HCT116 (cell line): ENCODE data around the gene NCAN. TPM values are rescaled to one million over a fixed set of nuclear protein-coding genes. Genes with fewer than 3 reads are reported as not detected.

ENCODE experiments used
- ATAC-seq: fragments of 200-7000 bp; cut with Tn5 transposase; 2 replicates; pipeline ENCODE4 v1.9.1; 2020; ENCODE audit warnings: mild to moderate bottlenecking, moderate library complexity
- BruUV-seq: library from RNA; stranded (reverse); fragments of 400-500 nt; replicated peaks from 2 replicates; lab custom pipeline; 2021; lab: Mats Ljungman, UMichigan
- CTCF ChIA-PET: fragments of 300-600 bp; sonication (Branson Sonifier 250); formaldehyde crosslinking; loops from one replicate; lab custom pipeline; 2021; ENCODE audit warnings: antibody characterized with exemption; lab: Charles Lee
- POLR2A ChIA-PET: fragments of 300-600, 350-600 bp; sonication (Branson Sonifier 250); formaldehyde crosslinking; loops from one replicate; lab custom pipeline; 2021; ENCODE audit warnings: antibody characterized with exemption; lab: Charles Lee
- RAD21 ChIA-PET, 2 experiments: fragments of 300-600 bp; sonication (Branson Sonifier 250); formaldehyde crosslinking; loops; one replicate each; lab custom pipeline; 2023; ENCODE audit warnings: low total read pairs in 2 of 2; ENCODE audit not compliant: uncharacterized antibody in 2 of 2, unreplicated experiment in 2 of 2, low non-redundant PET in 1 of 2; lab: Charles Lee
- DNase-seq: peaks from one replicate; pipeline ENCODE4 v3.0.0-alpha.2; 2010; ENCODE audit warnings: low read depth, low spot score
- H2AFZ ChIP-seq: fragments of 200-600 bp; shearing (Covaris generic), sonication (generic); 2 replicates; pipeline ENCODE4 v1.6.1; 2017; ENCODE audit warnings: low read depth, mixed run types, mixed read lengths, antibody characterized with exemption, low read length; ENCODE audit not compliant: poor library complexity, severe bottlenecking
- H3K27ac ChIP-seq: 2 replicates; pipeline ENCODE4 v1.5.1; 2012; ENCODE audit warnings: low read depth, low read length
- H3K27me3 ChIP-seq: fragments of 200-600 bp; sonication (generic); 2 replicates; pipeline ENCODE4 v1.6.1; 2016; ENCODE audit warnings: mixed run types, low read length, mixed read lengths; ENCODE audit not compliant: insufficient read depth
- H3K36me3 ChIP-seq, 2 experiments: fragments of 200-500 bp in 1 of 2; fragments of 200-600 bp in 1 of 2; sonication (Bioruptor generic) in 1 of 2; sonication (generic) in 1 of 2; 2 replicates each; pipeline versions ENCODE4 v1.5.1 to v1.6.1; 2014 to 2016; ENCODE audit warnings: low read length in 2 of 2, inconsistent platforms in 1 of 2, mixed read lengths in 1 of 2, mixed run types in 1 of 2; ENCODE audit not compliant: insufficient read depth in 2 of 2, control insufficient read depth in 1 of 2
- H3K4me1 ChIP-seq, 2 experiments: fragments of 200-600 bp in 1 of 2; sonication (generic) in 1 of 2; 2 replicates each; pipeline versions ENCODE4 v1.5.1 to v1.6.1; 2012 to 2017; ENCODE audit warnings: low read length in 2 of 2, inconsistent platforms in 1 of 2, mild to moderate bottlenecking in 1 of 2, mixed read lengths in 1 of 2, mixed run types in 1 of 2, moderate library complexity in 1 of 2; ENCODE audit not compliant: insufficient read depth in 2 of 2, control insufficient read depth in 1 of 2
- H3K4me2 ChIP-seq: fragments of 200-600 bp; sonication (generic); 2 replicates; pipeline ENCODE4 v1.6.1; 2017; ENCODE audit warnings: mixed run types, low read length, mixed read lengths
- H3K4me3 ChIP-seq, 2 experiments: fragments of 200-600 bp in 1 of 2; sonication (generic) in 1 of 2; replicated peaks in 1 of 2; 2 replicates each; pipeline ENCODE4 v1.5.1; 2011 to 2016; ENCODE audit warnings: low read length in 2 of 2, control low read depth in 1 of 2, low read depth in 1 of 2, mild to moderate bottlenecking in 1 of 2, mixed read lengths in 1 of 2, mixed run types in 1 of 2
- H3K79me2 ChIP-seq: fragments of 200-600 bp; sonication (generic); 2 replicates; pipeline ENCODE4 v1.6.1; 2017; ENCODE audit warnings: mild to moderate bottlenecking, mixed run types, low read length, moderate library complexity, mixed read lengths; ENCODE audit not compliant: insufficient read depth
- H3K9ac ChIP-seq: fragments of 200-600 bp; sonication (generic); 2 replicates; pipeline ENCODE4 v1.6.1; 2016; ENCODE audit warnings: low read length, mixed read lengths
- H3K9me2 ChIP-seq: fragments of 200-600 bp; sonication (generic), shearing (Covaris generic); 2 replicates; pipeline ENCODE4 v1.6.1; 2017; ENCODE audit warnings: mixed run types, mild to moderate bottlenecking, moderate library complexity; ENCODE audit not compliant: insufficient read depth
- H3K9me3 ChIP-seq, 2 experiments: fragments of 200-500 bp in 1 of 2; fragments of 200-600 bp in 1 of 2; sonication (Bioruptor generic) in 1 of 2; sonication (generic) in 1 of 2; 2 replicates each; pipeline ENCODE4 v1.6.1; 2014 to 2017; ENCODE audit warnings: low read length in 2 of 2, mixed read lengths in 2 of 2, inconsistent platforms in 1 of 2, low read depth in 1 of 2, mild to moderate bottlenecking in 1 of 2, mixed run types in 1 of 2, moderate library complexity in 1 of 2; ENCODE audit not compliant: control insufficient read depth in 1 of 2, insufficient read depth in 1 of 2
- H4K20me1 ChIP-seq: fragments of 200-600 bp; sonication (generic), shearing (Covaris generic); 2 replicates; pipeline ENCODE4 v1.6.1; 2017; ENCODE audit warnings: mixed run types, mild to moderate bottlenecking, moderate library complexity; ENCODE audit not compliant: insufficient read depth
- CBX3 ChIP-seq: IDR thresholded peaks from 2 replicates; pipeline ENCODE4 v1.6.1; 2012; ENCODE audit warnings: low read depth
- CEBPB ChIP-seq: IDR thresholded peaks from 2 replicates; pipeline ENCODE4 v1.6.1; 2012; ENCODE audit warnings: low read depth
- ELF1 ChIP-seq: IDR thresholded peaks from 2 replicates; pipeline ENCODE4 v1.6.1; 2012; ENCODE audit warnings: low read depth, borderline replicate concordance
- EZH2 ChIP-seq: fragments of 200-600 bp; sonication (generic); IDR thresholded peaks from 2 replicates; pipeline ENCODE4 v1.6.1; 2017; ENCODE audit warnings: antibody characterized with exemption, mixed run types
- EZH2phosphoT487 ChIP-seq: fragments of 200-600 bp; IDR thresholded peaks from 2 replicates; pipeline ENCODE4 v1.6.1; 2018; ENCODE audit warnings: antibody characterized with exemption, borderline replicate concordance
- FOSL1 ChIP-seq: IDR thresholded peaks from 2 replicates; pipeline ENCODE4 v1.6.1; 2012; ENCODE audit warnings: low read depth
- JUND ChIP-seq: IDR thresholded peaks from 2 replicates; pipeline ENCODE4 v1.6.1; 2012
- POLR2A ChIP-seq: IDR thresholded peaks from 2 replicates; pipeline ENCODE4 v1.7.0; 2011; ENCODE audit warnings: borderline replicate concordance; ENCODE audit not compliant: insufficient read depth, insufficient read length; ENCODE audit errors: extremely low read depth
- POLR2AphosphoS5 ChIP-seq: IDR thresholded peaks from 2 replicates; pipeline ENCODE4 v1.6.1; 2011; ENCODE audit warnings: mild to moderate bottlenecking, low read depth, low read length, moderate library complexity
- RAD21 ChIP-seq: IDR thresholded peaks from 2 replicates; pipeline ENCODE4 v1.6.1; 2012; ENCODE audit warnings: low read depth, mild to moderate bottlenecking
- SIN3A ChIP-seq: IDR thresholded peaks from 2 replicates; pipeline ENCODE4 v1.6.1; 2012; ENCODE audit warnings: low read depth
- SP1 ChIP-seq: IDR thresholded peaks from 2 replicates; pipeline ENCODE4 v1.6.1; 2012; ENCODE audit warnings: low read depth
- SRF ChIP-seq: IDR thresholded peaks from 2 replicates; pipeline ENCODE4 v1.6.1; 2012; ENCODE audit warnings: low read depth
- TCF7L2 ChIP-seq: IDR thresholded peaks from 2 replicates; pipeline ENCODE4 v1.7.0; 2011; ENCODE audit warnings: borderline replicate concordance, inconsistent platforms; ENCODE audit not compliant: insufficient read depth, insufficient read length; ENCODE audit errors: extremely low read depth
- ZBTB33 ChIP-seq: IDR thresholded peaks from 2 replicates; pipeline ENCODE4 v1.6.1; 2011; ENCODE audit warnings: mild to moderate bottlenecking, low read length, moderate library complexity; ENCODE audit not compliant: insufficient replicate concordance; ENCODE audit errors: extremely low read depth
- intact Hi-C: fragments of 100-400 bp; cut with micrococcal nuclease; formaldehyde crosslinking; loops from 2 replicates; pipeline ENCODE4 v1.10.0; 2022
- total RNA-seq: library from RNA; stranded (reverse); gene quantifications from one replicate; pipeline ENCODE4 v1.2.1, GENCODE V29; 2021; ENCODE audit not compliant: unreplicated experiment
- TF ChIP-seq, protein P1 (sequence below): IDR thresholded peaks from 2 replicates; pipeline ENCODE4 v1.6.1; 2012
- TF ChIP-seq, protein P2 (sequence below): IDR thresholded peaks from 2 replicates; pipeline ENCODE4 v1.6.1; 2012; ENCODE audit warnings: low read depth
- TF ChIP-seq, protein P3 (sequence below), 3 experiments: fragments of 200-600 bp in 1 of 3; sonication (generic) in 1 of 3; IDR thresholded peaks in 2 of 3; conservative IDR thresholded peaks in 1 of 3; 2 replicates each; pipeline ENCODE4 v1.5.1; 2012 to 2017; ENCODE audit warnings: low read depth in 2 of 3, low read length in 2 of 3, antibody characterized with exemption in 1 of 3, borderline replicate concordance in 1 of 3, control low read depth in 1 of 3, mild to moderate bottlenecking in 1 of 3, mixed read lengths in 1 of 3, mixed run types in 1 of 3, moderate library complexity in 1 of 3; ENCODE audit not compliant: insufficient read depth in 1 of 3
- TF ChIP-seq, protein P4 (sequence below): IDR thresholded peaks from 2 replicates; pipeline ENCODE4 v1.6.1; 2012

NCAN gene
- total RNA-seq, 1 experiment from 2014 or later, result 0.07 TPM

- CTCF ChIA-PET, result no interaction called here
- BruUV-seq, result no TSS peak
Measured at GRCh38 chr19:19206938-19207337, 4.8 kb upstream of the NCAN start.

More at GRCh38 chr19:19206938-19207337, 4.8 kb upstream of the NCAN start:
- H2AFZ ChIP-seq, result no peak overlapping the region
- H3K27ac ChIP-seq, result no peak overlapping the region
- POLR2A ChIA-PET, result no interaction called here
- intact Hi-C loops, result no loop called here
- no peak for DNase-seq
- RAD21 ChIA-PET, result no interaction called here
- TF ChIP-seq SIN3A (no peak), ELF1 (no peak), POLR2AphosphoS5 (no peak), TCF7L2 (no peak), RAD21 (no peak), POLR2A (no peak), FOSL1 (no peak), SRF (no peak), EZH2phosphoT487 (no peak), CBX3 (no peak), SP1 (no peak), JUND (no peak), EZH2 (no peak), ZBTB33 (no peak), CEBPB (no peak)
- TF ChIP-seq, protein P1, sequence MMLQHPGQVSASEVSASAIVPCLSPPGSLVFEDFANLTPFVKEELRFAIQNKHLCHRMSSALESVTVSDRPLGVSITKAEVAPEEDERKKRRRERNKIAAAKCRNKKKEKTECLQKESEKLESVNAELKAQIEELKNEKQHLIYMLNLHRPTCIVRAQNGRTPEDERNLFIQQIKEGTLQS, result no peak
- TF ChIP-seq, protein P2, sequence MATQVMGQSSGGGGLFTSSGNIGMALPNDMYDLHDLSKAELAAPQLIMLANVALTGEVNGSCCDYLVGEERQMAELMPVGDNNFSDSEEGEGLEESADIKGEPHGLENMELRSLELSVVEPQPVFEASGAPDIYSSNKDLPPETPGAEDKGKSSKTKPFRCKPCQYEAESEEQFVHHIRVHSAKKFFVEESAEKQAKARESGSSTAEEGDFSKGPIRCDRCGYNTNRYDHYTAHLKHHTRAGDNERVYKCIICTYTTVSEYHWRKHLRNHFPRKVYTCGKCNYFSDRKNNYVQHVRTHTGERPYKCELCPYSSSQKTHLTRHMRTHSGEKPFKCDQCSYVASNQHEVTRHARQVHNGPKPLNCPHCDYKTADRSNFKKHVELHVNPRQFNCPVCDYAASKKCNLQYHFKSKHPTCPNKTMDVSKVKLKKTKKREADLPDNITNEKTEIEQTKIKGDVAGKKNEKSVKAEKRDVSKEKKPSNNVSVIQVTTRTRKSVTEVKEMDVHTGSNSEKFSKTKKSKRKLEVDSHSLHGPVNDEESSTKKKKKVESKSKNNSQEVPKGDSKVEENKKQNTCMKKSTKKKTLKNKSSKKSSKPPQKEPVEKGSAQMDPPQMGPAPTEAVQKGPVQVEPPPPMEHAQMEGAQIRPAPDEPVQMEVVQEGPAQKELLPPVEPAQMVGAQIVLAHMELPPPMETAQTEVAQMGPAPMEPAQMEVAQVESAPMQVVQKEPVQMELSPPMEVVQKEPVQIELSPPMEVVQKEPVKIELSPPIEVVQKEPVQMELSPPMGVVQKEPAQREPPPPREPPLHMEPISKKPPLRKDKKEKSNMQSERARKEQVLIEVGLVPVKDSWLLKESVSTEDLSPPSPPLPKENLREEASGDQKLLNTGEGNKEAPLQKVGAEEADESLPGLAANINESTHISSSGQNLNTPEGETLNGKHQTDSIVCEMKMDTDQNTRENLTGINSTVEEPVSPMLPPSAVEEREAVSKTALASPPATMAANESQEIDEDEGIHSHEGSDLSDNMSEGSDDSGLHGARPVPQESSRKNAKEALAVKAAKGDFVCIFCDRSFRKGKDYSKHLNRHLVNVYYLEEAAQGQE, result no peak
- TF ChIP-seq, protein P3, sequence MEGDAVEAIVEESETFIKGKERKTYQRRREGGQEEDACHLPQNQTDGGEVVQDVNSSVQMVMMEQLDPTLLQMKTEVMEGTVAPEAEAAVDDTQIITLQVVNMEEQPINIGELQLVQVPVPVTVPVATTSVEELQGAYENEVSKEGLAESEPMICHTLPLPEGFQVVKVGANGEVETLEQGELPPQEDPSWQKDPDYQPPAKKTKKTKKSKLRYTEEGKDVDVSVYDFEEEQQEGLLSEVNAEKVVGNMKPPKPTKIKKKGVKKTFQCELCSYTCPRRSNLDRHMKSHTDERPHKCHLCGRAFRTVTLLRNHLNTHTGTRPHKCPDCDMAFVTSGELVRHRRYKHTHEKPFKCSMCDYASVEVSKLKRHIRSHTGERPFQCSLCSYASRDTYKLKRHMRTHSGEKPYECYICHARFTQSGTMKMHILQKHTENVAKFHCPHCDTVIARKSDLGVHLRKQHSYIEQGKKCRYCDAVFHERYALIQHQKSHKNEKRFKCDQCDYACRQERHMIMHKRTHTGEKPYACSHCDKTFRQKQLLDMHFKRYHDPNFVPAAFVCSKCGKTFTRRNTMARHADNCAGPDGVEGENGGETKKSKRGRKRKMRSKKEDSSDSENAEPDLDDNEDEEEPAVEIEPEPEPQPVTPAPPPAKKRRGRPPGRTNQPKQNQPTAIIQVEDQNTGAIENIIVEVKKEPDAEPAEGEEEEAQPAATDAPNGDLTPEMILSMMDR (IDR thresholded peaks at IDR 0.05 in 2 of 3, conservative IDR thresholded peaks at IDR 0.05 in 1 of 3; ENCODE audit: borderline replicate concordance in 1 of 3, insufficient read depth in 1 of 3, low read depth in 2 of 3, low read length in 2 of 3), result no peak
- TF ChIP-seq, protein P4, sequence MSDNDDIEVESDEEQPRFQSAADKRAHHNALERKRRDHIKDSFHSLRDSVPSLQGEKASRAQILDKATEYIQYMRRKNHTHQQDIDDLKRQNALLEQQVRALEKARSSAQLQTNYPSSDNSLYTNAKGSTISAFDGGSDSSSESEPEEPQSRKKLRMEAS, result no peak
- H3K27me3 ChIP-seq, result no peaks in the 10 kb centered on the region
- no peaks in the 10 kb centered on the region for H3K9me2 ChIP-seq
- H3K9ac ChIP-seq, result no peak overlapping the region
- ATAC-seq, result no peak
- H3K36me3 ChIP-seq, result peaks cover under 1% of the 10 kb centered on the region in 2 experiments; a peak in 1 of 4 replicates
- H3K4me3 ChIP-seq, result no peak overlapping the region
- peaks cover 12% of the 10 kb centered on the region for H3K79me2 ChIP-seq
- peaks cover 6 to 30% of the 10 kb centered on the region in 2 experiments; a peak in 3 of 4 replicates for H3K4me1 ChIP-seq
- no peaks in the 10 kb centered on the region for H3K9me3 ChIP-seq
- H3K4me2 ChIP-seq, result no peak overlapping the region
- H4K20me1 ChIP-seq, result no peaks in the 10 kb centered on the region
